ENCODE data around the gene MTUS2. TPM values are rescaled to one million over a fixed set of nuclear protein-coding genes. Genes with fewer than 3 reads are reported as not detected.
A peak's percentile ranks its signal among the peaks of the same experiment; 100 is the strongest.

The MTUS2 gene
- total and polyA plus RNA-seq, 2 experiments from 2014 or later, result 3.0 to 4.3 TPM

GRCh38 chr13:29359181-29359580 lies 539.0 kb downstream of the MTUS2 start:
- no peaks in the 10 kb centered on the region for H3K9me2 ChIP-seq (replicated peaks; ENCODE audit: insufficient read depth)
- DNase-seq (ENCODE audit: low spot score), result no peak
- H4K20me1 ChIP-seq (ENCODE audit: insufficient read depth, poor library complexity, severe bottlenecking), result no peaks in the 10 kb centered on the region
- H3K27me3 ChIP-seq, result no peaks in the 10 kb centered on the region
- H3K9me3 ChIP-seq (ENCODE audit: low read depth), result no peaks in the 10 kb centered on the region
- TF ChIP-seq EZH2 (IDR thresholded peaks at IDR 0.05; ENCODE audit: borderline replicate concordance), result no peak
- TF ChIP-seq EZH2phosphoT487 (IDR thresholded peaks at IDR 0.05; ENCODE audit: low read depth, severe bottlenecking, unreplicated experiment), result no peak
- TF ChIP-seq CTCF (IDR thresholded peaks at IDR 0.05; ENCODE audit: poor library complexity), result no peak
- H3K27ac ChIP-seq, result no peak overlapping the region
- no peak overlapping the region for H3K4me2 ChIP-seq
- no peak overlapping the region for H3K4me3 ChIP-seq
- 95% methylated on average over 19 of the region's 19 CpGs for WGBS (ENCODE audit: low lambda C conversion rate, missing lambda C conversion rate)
- no peaks in the 10 kb centered on the region for H3K4me1 ChIP-seq (ENCODE audit: insufficient read depth)
- H3K79me2 ChIP-seq, result no peaks in the 10 kb centered on the region
- no peaks in the 10 kb centered on the region for H3K36me3 ChIP-seq (replicated peaks; ENCODE audit: insufficient read depth, low read depth)
- H2AFZ ChIP-seq, result no peak overlapping the region

GRCh38 chr13:29361716-29362115 lies 541.6 kb downstream of the MTUS2 start:
- Histone ChIP-seq H3K4me3 (no peak overlapping the region), H3K9me2 (replicated peaks; ENCODE audit: insufficient read depth) (no peaks in the 10 kb centered on the region), H3K9me3 (ENCODE audit: low read depth) (no peaks in the 10 kb centered on the region), H3K79me2 (no peaks in the 10 kb centered on the region), H2AFZ (no peak overlapping the region), H3K27ac (no peak overlapping the region), H3K4me1 (ENCODE audit: insufficient read depth) (no peaks in the 10 kb centered on the region), H3K27me3 (no peaks in the 10 kb centered on the region), H3K4me2 (no peak overlapping the region), H4K20me1 (ENCODE audit: insufficient read depth, poor library complexity, severe bottlenecking) (no peaks in the 10 kb centered on the region), H3K36me3 (replicated peaks; ENCODE audit: insufficient read depth, low read depth) (no peaks in the 10 kb centered on the region)
- TF ChIP-seq EZH2 (IDR thresholded peaks at IDR 0.05; ENCODE audit: borderline replicate concordance) (no peak), CTCF (IDR thresholded peaks at IDR 0.05; ENCODE audit: poor library complexity) (no peak), EZH2phosphoT487 (IDR thresholded peaks at IDR 0.05; ENCODE audit: low read depth, severe bottlenecking, unreplicated experiment) (no peak)
- no peak for DNase-seq (ENCODE audit: low spot score)
- WGBS (ENCODE audit: low lambda C conversion rate, missing lambda C conversion rate), result 90% methylated on average over 3 of the region's 3 CpGs

- TF ChIP-seq EZH2 (IDR thresholded peaks at IDR 0.05; ENCODE audit: borderline replicate concordance), result no peak
- peak; percentile 84 for TF ChIP-seq CTCF (IDR thresholded peaks at IDR 0.05; ENCODE audit: poor library complexity)
- TF ChIP-seq EZH2phosphoT487 (IDR thresholded peaks at IDR 0.05; ENCODE audit: low read depth, severe bottlenecking, unreplicated experiment), result no peak
- no peak overlapping the region for H2AFZ ChIP-seq
- WGBS (ENCODE audit: low lambda C conversion rate, missing lambda C conversion rate), result 11% methylated on average over 6 of the region's 6 CpGs
Observed at GRCh38 chr13:29362849-29363604, 542.9 kb downstream of the MTUS2 start.

More at GRCh38 chr13:29362849-29363604, 542.9 kb downstream of the MTUS2 start:
- DNase-seq (ENCODE audit: low spot score), result peak; percentile 82
- H4K20me1 ChIP-seq (ENCODE audit: insufficient read depth, poor library complexity, severe bottlenecking), result no peaks in the 10 kb centered on the region
- H3K4me3 ChIP-seq, result no peak overlapping the region
- H3K9me3 ChIP-seq (ENCODE audit: low read depth), result no peaks in the 10 kb centered on the region
- no peak overlapping the region for H3K27ac ChIP-seq
- H3K9me2 ChIP-seq (replicated peaks; ENCODE audit: insufficient read depth), result no peaks in the 10 kb centered on the region
- no peaks in the 10 kb centered on the region for H3K4me1 ChIP-seq (ENCODE audit: insufficient read depth)
- H3K36me3 ChIP-seq (replicated peaks; ENCODE audit: insufficient read depth, low read depth), result no peaks in the 10 kb centered on the region
- H3K4me2 ChIP-seq, result no peak overlapping the region
- H3K27me3 ChIP-seq, result no peaks in the 10 kb centered on the region
- H3K79me2 ChIP-seq, result no peaks in the 10 kb centered on the region

Measured in hepatocyte (in vitro differentiated cells).